ENCODE results near the gene CCNH.

The CCNH gene

GRCh38 chr5:87360132-87360531 lies 52.6 kb downstream of the CCNH start:
- no peak for DNase-seq (ENCODE audit: low spot score)

DNA sequence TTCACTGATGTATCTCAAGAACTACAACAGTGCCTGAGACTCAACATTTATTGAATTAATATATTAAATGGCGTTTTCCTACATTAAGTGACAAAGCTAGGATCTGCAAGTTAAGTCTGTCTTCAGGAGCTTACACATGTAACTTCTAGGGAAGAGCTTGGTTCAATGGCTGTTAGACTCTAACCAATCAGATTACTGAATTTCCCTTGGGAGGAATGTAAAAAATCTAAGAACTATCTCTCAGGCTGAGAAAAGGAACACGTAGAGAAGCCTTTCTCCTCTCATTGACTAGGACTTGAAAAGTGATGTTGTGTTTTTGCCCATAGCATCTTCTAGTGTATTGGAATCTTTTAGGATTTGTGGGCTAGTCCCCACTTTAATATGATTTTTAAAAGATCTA lies 53.6 kb downstream of the CCNH start:
- no peak for DNase-seq (ENCODE audit: low spot score)

DNA sequence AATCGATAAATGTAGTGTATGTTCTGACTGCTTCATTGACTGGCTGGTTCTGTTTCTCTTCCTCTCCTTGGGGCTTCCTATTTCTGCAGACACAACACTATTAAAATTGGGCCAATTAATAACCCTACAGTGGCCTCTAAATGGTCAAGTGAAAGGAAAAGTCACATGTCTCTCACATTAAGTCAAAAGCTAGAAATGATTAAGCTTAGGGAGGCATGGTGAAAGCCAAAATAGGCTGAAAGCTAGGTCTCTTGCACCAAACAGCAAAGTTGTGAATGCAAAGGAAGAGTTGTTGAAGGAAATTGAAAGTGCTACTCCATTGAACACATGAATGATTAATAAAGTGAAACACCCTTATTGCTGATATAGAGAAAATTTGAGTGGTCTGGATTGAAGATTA lies 58.2 kb downstream of the CCNH start:
- no peak for DNase-seq (ENCODE audit: low spot score)

- no peak for DNase-seq (ENCODE audit: low spot score)
Observed at GRCh38 chr5:87347841-87348240, 64.9 kb downstream of the CCNH start.

DNA sequence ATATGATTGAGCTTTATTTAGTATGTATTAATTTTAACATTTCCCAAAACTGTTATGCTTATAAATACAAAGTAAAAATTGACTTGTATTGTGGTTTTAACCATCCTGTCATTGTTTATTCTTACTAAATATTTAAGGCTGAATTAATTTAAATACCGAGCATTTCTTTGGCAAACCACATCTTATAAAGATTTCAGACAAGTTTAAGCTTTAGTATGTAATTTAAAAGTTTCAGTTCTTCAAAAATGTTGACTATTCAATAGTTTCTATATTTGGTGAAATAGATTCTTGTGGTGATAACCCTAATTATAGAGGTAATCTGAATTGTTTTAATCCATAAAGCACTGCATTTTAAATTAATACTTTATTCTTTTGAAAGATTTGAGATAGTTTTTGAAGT lies 65.5 kb downstream of the CCNH start:
- DNase-seq (ENCODE audit: low spot score), result no peak

All from LoVo (cell line).